Hindlimb muscle (tissue), 1 donor: ENCODE data around the gene TIMM9. TPM values are rescaled to one million over a fixed set of nuclear protein-coding genes. Genes with fewer than 3 reads are reported as not detected.
"Not testable (repeated sequence)": the region's sequence is repeated elsewhere in the genome, so short reads cannot be mapped to it uniquely, and the experiment has no call there.

Experiments
- DNase-seq: peaks from one replicate; pipeline ENCODE4 v3.0.0-alpha.2; 2013
- polyA plus RNA-seq: library from polyadenylated mRNA; unstranded; fragments of 120-200 nt; gene quantifications from one replicate; pipeline ENCODE4 v1.2.1, GENCODE V29; 2013; ENCODE audit not compliant: insufficient read length

TIMM9 gene, protein sequence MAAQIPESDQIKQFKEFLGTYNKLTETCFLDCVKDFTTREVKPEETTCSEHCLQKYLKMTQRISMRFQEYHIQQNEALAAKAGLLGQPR
- 84.4 TPM for polyA plus RNA-seq

DNA sequence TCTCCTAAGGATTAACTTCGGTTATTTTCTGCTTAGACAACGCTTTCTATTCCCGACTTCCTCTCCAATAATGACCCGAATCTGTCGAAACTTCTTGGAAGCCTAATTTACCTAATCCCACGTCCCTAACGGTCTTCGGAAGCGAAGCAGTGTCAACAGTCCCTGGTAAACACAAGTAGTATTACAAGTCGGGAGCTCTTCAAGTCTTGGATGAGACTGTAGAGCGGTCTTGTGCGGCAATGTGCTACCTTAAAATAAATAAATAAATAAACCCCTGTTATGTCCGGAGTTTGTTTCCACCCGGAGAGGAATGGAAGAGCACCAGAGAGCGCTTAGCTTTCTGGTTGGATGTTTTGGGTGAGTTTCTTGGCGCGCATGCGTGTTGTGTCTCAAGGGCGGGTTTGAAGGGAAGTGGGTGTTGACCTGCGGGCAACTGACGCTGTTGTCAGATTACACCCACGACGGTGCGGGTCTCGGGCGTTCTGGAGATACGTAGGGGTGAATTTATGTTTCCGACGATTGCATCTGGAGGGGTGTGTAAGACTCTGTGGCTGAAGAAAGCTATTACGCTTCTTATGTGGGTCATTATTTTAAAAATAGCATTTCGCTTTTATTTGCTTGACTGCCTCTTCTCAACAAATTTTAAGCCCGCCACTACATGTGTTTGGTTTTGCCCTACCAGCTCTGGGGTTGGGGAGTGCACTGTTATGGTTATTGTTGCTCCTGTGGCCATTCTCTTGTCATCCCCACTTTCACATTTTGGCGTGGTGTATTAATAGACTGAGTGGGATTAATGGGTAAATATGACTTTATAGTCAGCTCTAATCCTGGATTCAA is at the start of gene TIMM9, which contains the start of gene KIAA0586:
Gene TIMM9, minus strand, starts transcription at position 251 of the 837 bp plus-strand sequence. CDS start 15,586 bp downstream, outside the sequence.
Gene KIAA0586, plus strand, starts transcription at position 439 of the 837 bp plus-strand sequence. CDS start 546 bp downstream, outside the sequence.
- peak; percentile 97 for DNase-seq

DNA sequence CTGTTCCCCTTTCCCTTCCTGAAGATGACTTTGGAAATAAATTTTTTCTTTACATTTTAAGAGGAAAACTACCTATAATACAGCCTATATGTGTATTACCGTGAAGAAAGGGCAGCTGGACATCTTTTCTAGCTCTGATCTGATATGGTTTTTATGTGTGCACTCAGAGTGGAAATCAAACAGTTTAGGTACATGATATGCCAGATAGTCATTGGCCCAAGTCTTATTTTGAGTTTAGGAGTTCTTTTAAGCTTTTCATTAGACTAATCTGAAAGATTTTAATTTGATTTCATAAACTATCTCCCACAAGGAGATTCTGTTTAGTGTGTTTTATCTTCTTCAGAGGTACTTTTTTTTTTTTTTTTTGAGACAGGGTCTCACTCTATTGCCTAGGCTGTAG is 49.0 kb upstream of the TIMM9 start:
- no peak for DNase-seq

DNA sequence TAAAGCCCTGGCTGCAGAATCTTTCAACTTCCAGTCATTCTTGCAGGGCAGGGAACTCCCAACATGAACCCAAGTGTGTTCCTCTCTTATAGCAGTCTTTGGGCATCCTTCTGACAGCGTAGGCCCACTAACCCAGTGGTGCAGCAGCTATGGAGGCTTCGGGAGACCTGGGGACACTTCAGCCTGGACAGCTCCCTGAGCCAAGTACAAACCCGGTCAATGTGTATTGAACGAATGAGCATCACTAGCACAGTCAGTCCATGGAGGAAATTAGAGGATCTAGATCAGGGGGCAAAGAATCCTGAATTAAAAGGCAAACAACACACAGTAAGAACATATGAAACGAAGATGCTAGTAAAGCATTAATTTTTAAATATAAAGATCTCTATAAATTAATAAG is 42.0 kb upstream of the TIMM9 start:
- DNase-seq: no peak

DNA sequence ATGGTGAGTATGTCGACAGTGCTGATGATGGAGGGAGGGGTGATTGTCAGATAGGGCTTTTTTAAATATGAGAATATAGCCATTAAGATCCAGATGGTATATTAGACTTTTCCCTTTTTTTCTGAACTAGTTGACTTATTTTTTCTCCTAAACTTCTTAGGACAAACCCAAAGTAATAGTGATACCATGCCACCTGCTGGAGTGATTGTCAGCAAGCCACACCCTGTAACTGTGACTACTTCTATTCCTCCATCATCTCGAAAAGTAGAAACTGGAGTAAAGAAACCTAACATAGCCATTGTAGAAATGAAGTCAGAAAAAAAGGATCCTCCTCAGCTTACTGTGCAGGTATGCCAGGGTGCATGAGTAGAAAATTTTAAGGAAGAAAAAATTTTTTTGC is 40.2 kb upstream of the TIMM9 start:
- DNase-seq: no peak

DNA sequence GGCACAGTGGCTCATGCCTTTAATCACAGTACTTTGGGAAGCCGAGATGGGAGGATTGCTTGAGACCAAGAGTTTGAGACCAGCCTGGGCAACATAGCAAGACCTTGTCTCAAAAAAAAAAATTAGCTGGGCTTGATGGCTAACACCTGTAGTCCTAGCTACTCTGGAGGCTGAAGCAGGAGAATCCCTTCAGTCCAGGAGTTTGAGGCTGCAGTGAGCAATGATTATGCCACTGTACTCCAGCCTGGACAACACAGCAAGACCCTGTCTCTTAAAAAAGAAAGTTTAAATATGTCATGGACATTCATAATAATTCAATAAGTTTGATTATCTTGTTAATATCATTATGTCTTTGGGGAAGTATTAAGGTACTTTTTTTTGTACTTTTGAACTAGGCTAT is 39.1 kb upstream of the TIMM9 start:
- DNase-seq: no peak

DNA sequence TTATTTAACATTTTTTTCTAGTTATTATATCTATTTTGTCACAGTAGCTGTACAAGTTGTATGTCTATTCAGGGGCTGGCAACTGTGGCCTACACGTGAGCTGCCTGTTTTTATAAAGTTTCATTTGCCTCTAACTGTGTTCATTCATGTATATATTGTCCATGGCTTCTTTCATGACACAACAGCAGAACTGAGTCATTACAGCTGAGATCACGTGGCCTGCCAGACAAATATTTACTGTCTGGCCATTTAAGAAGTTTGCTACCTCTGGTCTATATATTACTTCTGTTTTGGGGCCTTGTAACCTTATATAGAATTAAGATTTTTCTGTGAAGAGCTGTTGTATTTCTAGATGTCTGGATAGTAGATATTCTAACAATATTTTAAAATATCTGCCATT is 38.1 kb upstream of the TIMM9 start:
- no peak for DNase-seq

DNA sequence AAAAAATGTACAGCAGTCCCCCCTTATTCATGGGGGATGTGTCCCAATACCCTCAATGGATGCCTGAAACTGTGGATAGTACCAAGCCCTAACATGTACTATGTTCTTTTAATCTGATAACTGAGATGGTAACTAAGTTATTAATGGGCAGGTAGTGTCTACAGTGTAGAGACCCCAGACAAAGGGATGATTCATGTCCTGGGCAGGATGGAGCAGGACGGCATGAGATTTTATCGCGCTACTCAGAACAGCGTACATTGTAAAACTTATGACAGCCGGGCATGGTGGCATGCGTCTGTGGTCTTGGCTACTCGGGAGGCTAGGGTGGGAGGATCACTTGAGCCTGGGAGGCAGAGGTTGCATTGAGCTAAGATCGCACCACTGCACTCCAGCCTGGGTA is 37.3 kb upstream of the TIMM9 start:
- DNase-seq: no peak

DNA sequence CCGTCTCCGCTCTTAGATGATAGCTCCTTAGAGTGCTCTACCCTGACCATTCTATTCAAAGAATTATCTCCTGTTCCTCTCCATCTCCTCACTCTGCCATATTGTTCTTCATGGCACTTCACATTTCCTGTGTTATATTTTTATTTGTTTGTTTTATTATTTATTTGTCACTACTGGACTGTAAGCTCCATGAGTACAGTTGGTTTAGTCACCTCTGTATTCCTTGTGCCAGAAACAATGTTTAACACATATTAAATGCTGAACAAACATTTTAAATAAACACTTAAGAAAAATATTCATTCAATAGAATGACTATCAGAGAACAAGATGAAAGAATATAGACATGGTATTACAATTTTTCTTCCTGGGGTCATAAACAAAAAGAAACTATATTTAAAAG is 35.8 kb upstream of the TIMM9 start:
- DNase-seq: no peak

DNA sequence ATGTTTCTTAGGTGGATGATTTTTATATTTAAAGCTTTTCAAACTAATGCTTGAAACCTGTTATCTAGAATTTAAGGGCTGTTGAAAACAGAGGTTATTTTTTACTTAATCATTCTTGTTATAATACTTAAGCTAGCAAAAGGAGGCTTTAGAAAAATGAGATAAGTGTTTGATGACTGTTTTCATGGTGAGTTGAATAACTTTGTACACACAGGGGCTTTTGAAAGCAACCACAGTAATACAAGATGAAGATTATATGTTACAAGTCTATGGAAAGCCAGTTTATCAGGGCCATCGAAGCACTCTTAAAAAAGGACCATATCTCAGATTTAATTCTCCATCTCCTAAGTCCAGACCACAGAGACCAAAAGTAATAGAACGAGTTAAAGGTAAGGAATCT is 33.4 kb upstream of the TIMM9 start:
- no peak for DNase-seq

DNA sequence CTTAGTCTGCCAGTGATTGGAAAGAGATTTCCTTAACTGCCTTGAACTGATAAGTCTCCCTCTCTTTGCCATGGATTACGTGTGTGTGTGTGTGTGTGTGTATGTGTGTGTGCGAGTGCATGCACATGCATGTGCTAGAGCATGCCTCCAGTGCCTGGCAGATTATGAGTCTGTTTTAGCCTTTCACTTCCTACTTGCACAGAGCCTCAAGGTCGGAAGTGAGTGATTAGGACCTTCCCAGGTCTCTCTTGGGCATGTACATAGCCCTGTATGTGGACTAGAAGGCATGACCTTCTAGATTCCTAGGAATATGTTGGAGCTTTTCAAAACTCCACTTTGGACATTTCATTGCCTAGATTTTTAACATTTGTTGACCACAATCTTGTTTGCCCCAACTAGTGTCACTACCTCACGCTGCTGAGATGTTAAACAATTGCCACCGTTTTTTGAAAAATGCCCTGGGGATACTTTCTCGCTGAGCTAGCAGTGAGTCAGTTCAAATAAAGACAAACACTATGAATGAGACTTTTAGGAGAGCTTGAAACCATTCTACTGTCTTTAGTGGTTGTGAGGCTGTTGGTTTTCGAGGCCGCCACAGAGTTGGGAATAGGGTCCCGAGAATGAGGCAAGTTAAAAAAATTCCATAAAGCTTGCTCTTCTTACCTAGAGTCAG is 28.4 kb upstream of the TIMM9 start:
- no peak for DNase-seq

DNA sequence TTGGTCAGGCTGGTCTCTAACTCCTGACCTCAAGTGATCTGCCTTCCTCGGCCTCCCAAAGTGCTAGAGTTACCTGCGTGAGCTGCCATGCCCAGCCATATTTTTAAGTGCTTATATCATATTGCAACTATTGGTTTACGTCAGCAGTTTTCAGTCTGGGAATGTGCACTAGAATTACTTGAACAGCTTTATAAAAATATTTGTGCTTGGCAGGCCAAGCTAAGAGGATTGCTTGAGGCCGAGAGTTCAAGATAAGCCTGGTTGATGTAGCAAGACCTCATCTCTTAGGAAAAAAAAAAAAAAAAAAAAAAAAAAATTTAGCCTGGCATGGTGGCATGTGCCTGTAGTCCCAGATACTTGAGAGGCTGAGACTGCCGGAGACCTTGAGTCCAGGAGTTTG is 17.3 kb upstream of the TIMM9 start:
- DNase-seq: no peak

DNA sequence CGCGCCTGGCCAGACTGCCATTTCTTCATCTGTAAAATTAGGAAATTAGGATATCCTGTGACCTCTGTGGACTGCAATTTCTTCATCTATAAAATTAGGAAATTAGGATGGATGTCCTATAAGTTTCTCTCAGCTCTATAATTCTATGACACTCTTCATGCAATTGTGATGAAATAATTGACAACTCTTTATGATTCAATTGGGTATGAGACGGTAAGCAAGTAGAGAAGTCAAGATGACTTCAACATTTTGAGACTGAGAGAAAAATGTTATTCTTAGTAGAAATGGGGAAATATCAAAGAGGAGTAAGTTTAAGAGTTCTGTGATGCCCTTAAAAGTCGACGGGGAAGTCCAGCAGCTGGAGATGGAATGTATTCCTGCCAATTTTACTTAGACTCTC is 12.1 kb upstream of the TIMM9 start:
- no peak for DNase-seq

DNA sequence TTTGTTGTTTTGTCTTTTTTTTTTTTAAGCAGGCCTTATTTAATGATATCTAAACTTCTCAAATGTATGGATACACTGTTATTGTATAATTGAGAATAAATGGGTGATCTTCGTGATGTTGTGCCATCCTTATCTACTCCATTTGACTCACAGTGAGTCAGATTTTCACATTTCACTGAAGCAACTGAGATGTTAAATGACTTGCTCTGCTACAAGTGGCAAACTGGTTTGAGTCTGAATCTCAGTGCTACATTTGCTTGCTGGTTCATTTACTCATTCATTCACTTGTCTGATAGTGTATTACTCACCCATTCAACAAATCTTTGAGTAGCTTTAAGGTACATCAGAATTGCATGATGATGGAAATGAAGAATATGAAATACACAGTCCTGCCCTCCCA is 2.8 kb upstream of the TIMM9 start:
- DNase-seq: no peak

DNA sequence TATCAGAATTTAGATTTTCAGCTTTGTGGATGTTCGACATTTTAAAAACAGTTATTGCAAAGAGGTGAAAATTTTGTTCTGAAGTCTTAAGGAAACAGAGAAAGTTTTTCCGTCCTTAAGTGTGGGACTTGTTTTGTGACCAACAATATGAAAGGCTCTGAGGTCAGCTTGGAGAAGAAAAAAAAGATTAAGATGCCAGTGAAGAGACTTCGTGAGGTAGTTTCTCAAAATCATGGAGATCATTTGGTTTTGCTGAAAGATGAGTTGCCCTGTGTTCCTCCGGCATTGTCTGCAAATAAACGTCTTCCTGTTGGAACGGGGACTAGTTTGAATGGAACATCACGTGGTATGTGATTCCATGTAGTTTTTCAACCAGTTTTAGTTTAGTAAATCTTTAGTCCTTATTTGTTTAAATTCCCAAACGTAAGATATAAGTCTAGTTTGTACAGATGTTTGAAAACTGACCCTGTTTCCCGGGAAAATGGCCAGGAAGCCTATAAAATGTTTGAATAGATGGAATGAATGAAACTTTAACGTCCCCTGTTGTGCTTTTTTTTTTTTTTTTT is 870 bp upstream of the TIMM9 start:
- peak; percentile 61 for DNase-seq

DNA sequence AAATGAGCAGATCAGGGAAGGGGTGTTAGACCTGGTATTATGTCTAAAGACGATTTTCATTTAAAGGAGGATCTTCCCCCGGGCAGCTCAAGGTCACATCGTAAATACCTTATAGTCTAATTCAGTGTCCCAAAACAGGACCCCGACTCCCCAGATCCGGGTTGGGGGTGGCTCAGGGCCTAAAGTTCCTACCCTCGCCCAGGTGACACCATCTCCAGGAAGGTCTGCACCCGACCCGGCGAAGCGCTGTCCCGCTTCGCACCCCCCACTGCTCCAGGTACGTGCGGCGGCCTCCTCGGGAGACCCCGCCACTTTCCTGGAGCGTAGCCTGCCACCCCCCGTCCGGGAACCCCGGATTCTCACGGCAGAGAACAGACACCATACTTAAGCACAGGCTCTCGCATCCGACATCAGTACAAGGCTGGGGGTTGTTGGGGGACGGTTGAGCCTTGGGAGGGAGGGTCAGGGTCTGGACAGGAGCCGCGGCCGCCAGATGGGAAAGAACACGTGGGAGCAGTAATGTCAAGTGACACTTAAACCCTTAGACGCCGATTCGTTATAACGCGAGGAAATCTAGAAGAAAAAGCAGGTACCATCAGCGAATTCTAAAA is 556 bp downstream of the TIMM9 start:
- peak; percentile 79 for DNase-seq

DNA sequence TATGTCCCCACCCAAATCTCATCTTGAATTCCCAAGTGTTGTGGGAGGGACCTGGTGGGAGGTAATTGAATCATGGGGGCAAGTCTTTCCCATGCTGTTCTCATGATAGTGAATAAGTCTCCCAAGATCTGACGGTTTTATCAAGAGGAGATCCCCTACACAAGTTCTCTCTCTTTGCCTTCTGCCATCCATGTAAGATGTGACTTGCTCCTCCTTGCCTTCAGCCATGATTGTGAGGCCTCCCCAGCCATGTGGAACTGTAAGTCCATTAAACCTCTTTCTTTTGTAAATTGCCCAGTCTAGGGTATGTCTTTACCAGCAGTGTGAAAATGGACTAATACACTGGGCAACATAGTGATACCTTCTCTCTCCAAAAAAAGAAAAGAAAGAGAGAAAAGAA is 10.4 kb downstream of the TIMM9 start:
- not testable (repeated sequence) for DNase-seq

DNA sequence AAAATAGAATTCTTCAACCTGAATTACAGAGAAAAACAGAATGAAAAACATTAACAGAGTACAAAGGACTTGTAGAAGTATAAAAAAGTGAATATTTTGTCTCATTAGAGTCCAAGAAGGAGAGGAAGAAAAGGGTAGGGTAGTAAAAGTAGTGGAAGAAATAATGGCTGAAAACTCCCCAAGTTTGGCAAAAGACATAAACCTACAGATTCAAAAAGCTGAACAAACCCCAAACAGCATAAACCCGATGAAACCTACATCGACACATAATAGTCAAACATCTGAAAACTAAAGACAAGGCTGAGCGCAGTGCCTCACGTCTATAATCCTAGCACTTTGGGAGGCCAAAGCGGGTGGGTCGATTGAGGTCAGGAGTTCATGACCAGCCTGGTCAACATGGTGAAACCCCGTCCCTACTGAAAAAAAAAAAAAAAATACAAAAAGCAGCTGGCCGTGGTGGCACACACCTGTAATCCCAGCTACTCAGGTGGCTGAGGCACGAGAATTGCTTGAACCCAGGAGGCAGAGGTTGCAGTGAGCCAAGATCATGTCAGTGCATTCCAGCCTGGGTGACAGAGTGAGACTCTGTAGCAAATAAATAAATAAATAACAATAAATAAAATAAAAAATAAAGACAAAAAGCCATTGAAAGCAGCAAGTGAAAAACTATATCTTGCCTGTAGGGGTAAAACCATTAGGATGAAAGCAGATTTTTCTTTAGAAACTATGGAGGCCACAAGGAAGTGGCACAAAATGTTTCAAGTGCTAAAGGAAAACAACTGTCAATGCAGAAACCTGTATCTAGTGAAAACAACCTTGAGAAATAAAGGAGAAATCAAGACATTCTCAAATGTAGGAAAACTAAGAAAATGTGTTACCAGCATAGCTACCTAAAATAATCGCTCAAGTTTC is 11.4 kb downstream of the TIMM9 start:
- no peak for DNase-seq

DNA sequence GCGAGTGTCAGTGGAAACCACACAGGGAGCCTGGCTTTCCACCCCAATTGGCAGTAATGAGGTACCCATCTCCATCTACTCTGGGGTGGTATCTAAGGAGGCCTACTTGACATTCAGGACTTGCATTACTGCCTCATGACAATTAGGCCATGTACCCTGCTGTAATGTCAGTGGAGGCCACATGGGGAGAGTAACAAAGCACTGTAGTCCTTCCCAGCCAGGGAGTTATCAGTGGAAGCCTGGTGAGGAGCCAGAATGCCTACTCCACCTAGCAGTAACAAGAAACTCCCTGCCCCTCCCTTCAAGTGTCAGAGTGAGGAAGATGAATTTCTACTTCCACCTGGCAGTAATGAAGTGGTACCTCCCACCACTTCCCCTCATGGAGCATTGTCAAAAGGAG is 12.5 kb downstream of the TIMM9 start:
- DNase-seq: no peak

DNA sequence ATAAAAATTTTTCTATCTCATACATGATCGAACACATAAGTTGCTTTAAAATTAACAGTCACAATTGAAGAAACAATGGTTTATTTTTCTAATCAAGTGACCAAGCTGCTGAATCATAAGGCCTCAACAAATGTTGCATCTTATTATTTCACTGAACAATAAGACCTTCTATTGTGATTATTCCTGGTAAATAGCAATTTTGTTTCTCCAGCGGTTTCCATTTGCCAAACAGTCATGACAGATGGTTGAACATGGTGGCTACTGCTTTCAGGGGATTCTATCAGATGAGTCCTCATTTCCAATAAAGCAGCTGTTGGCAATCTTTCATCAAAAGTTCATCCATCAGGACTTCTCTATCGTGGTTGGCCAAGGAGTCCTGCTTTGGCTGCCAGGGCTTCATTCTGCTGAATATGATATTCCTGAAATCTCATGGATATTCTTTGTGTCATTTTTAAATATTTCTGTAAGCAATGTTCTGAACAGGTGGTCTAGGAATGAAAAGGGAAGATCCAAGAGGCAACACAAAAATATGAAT is 18.6 kb downstream of the TIMM9 start:
- no peak for DNase-seq

DNA sequence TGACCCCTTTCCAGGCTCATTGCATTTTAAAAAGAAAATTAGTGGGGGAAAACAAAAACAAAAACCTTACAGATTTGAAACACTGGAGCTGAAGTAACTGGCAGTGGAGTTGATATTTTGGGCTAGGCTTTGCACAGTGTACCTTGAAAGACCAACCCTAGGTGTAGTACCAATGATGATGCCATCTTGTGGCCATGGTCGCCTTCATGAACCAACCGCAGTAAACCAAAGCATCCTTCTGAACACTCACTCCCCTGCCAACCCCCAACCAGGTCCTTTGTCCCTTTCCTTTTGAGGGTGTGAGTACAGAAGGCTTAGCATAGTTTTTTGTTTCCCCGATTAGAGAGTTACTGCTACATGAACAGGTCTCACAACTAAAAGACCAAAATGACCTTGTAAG is 25.7 kb downstream of the TIMM9 start:
- no peak for DNase-seq

DNA sequence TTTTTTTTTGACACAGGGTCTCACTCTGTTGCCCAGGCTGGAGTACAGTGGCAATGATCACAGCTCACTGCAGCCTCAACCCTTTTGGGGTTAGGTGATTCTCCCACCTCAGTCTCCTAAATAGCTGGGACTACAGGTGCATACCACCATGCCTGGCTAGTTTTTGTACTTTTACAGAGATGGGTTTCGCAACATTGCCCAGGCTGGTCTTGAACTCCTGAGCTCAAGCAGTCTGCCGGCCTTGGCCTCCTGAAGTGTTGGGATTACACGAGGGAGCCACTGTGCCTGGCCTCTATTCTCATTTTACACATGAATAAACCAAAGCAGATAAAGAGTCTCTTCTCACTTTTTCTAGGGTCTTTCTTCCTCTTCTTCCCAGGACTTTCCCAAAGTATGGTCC is 28.4 kb downstream of the TIMM9 start:
- no peak for DNase-seq

DNA sequence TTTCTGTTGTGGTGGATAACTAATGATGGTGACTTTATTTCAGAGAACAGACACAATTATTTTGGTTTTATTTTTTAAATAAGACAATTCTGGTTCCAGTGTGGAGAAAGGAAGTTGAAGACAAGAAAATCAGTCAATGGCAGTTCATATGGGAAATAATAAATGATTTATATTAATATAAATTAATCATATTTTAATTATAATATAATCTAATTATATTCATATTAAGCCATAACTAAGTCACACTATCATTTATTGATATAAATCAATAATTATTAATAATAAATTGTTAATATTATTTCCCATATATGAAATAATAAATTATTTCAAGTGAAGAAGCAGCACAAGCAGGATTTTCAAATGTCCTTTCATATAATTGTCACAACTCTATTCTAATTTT is 28.8 kb downstream of the TIMM9 start:
- DNase-seq: no peak
